GM12878 (cell line): Measurements from ENCODE around the gene SRMS. TPM values are rescaled to one million over a fixed set of nuclear protein-coding genes. Genes with fewer than 3 reads are reported as not detected.

Source experiments
- ATAC-seq: fragments of 200-7000 bp; cut with Tn5 transposase; 3 replicates; pipeline ENCODE4 v1.9.1; 2020; ENCODE audit warnings: mild to moderate bottlenecking, moderate library complexity
- BruUV-seq: library from RNA; stranded (reverse); fragments of 400-500 nt; replicated peaks from 2 replicates; lab custom pipeline; 2021; lab: Mats Ljungman, UMichigan
- CTCF ChIA-PET: fragments of 300-600 bp; sonication (Branson Sonifier 250); formaldehyde crosslinking; extraction: SDS; loops from one replicate; lab custom pipeline; 2021; ENCODE audit warnings: inconsistent platforms; lab: Yijun Ruan, JAX
- POLR2A ChIA-PET: fragments of 350-600 bp; formaldehyde crosslinking; extraction: SDS; loops from one replicate; lab custom pipeline; 2021; ENCODE audit warnings: inconsistent platforms; lab: Charles Lee
- RAD21 ChIA-PET: fragments of 300-600 bp; sonication (Branson Sonifier 250); formaldehyde crosslinking; loops from one replicate; lab custom pipeline; 2023; ENCODE audit warnings: antibody characterized with exemption; ENCODE audit not compliant: unreplicated experiment; lab: Charles Lee
- SMC1A ChIA-PET: fragments of 300-600 bp; sonication (Branson Sonifier 250); formaldehyde crosslinking; loops from one replicate; lab custom pipeline; 2023; ENCODE audit not compliant: unreplicated experiment, uncharacterized antibody; lab: Charles Lee
- DNase-seq: peaks from one replicate; pipeline ENCODE4 v3.0.0-alpha.2; 2011; ENCODE audit warnings: low read depth, low spot score
- FAIRE-seq: peaks from 3 replicates; lab custom pipeline; 2011; peaks lifted over from hg19 to GRCh38; lab: Jason Lieb, UNC
- H2AFZ ChIP-seq: 2 replicates; pipeline ENCODE4 v1.6.0; 2011; ENCODE audit warnings: low read depth, low read length, control low read depth; ENCODE audit not compliant: control insufficient read depth
- H3K27ac ChIP-seq: 2 replicates; pipeline ENCODE4 v1.5.1; 2011; ENCODE audit warnings: control low read depth; ENCODE audit not compliant: control insufficient read depth, insufficient read depth
- H3K27me3 ChIP-seq, 2 experiments: replicated peaks in 1 of 2; 2 replicates each; pipeline versions ENCODE4 v1.6.0 to v1.6.1; 2011; ENCODE audit warnings: low read length in 1 of 2; ENCODE audit not compliant: control insufficient read depth in 2 of 2, insufficient read depth in 2 of 2
- H3K36me3 ChIP-seq, 2 experiments: 2 replicates each; pipeline ENCODE4 v1.5.1; 2011; ENCODE audit warnings: low read length in 1 of 2; ENCODE audit not compliant: control insufficient read depth in 2 of 2, insufficient read depth in 2 of 2
- H3K4me1 ChIP-seq: 2 replicates; pipeline ENCODE4 v1.6.1; 2011; ENCODE audit warnings: mild to moderate bottlenecking, low read length, moderate library complexity, mixed read lengths; ENCODE audit not compliant: control insufficient read depth, insufficient read depth
- H3K4me2 ChIP-seq: 2 replicates; pipeline ENCODE4 v1.6.0; 2011; ENCODE audit warnings: control low read depth; ENCODE audit not compliant: control insufficient read depth, insufficient read depth
- H3K4me3 ChIP-seq: fragments of 200-600 bp; sonication (generic); 2 replicates; pipeline ENCODE4 v1.5.1; 2016
- H3K79me2 ChIP-seq: 2 replicates; pipeline ENCODE4 v1.6.0; 2011; ENCODE audit warnings: low read length; ENCODE audit not compliant: control insufficient read depth, insufficient read depth
- H3K9ac ChIP-seq: 2 replicates; pipeline ENCODE4 v1.8.0; 2011; ENCODE audit warnings: low read length, control low read depth, mixed read lengths; ENCODE audit not compliant: control insufficient read depth, insufficient read depth
- H3K9me3 ChIP-seq: replicated peaks from 3 replicates; pipeline ENCODE4 v1.5.1; 2011; ENCODE audit warnings: mild to moderate bottlenecking, low read length; ENCODE audit not compliant: control insufficient read depth, insufficient read depth
- H4K20me1 ChIP-seq: 2 replicates; pipeline ENCODE4 v1.6.0; 2011; ENCODE audit not compliant: control insufficient read depth, insufficient read depth
- CREM ChIP-seq: IDR thresholded peaks from 2 replicates; pipeline ENCODE4 v1.6.1; 2014; ENCODE audit warnings: antibody characterized with exemption, low read depth
- CUX1 ChIP-seq: IDR thresholded peaks from 2 replicates; pipeline ENCODE4 v1.6.1; 2012; ENCODE audit warnings: improper control_type of control experiment, low read depth, low read length; ENCODE audit not compliant: insufficient replicate concordance
- ESRRA ChIP-seq: IDR thresholded peaks from 2 replicates; pipeline ENCODE4 v1.6.1; 2012; ENCODE audit warnings: mild to moderate bottlenecking, low read length, improper control_type of control experiment
- GATAD2B ChIP-seq: fragments of 450-650 bp; conservative IDR thresholded peaks from 2 replicates; pipeline ENCODE4 v1.6.1; 2017; ENCODE audit warnings: low read depth, mild to moderate bottlenecking, moderate library complexity
- PAX8 ChIP-seq: fragments of 450-650 bp; IDR thresholded peaks from 2 replicates; pipeline ENCODE4 v1.6.1; 2017; ENCODE audit warnings: mild to moderate bottlenecking, moderate library complexity
- TAF1 ChIP-seq: IDR thresholded peaks from 2 replicates; pipeline ENCODE4 v1.6.1; 2011; ENCODE audit warnings: mild to moderate bottlenecking, low read depth, low read length, borderline replicate concordance
- ZBED1 ChIP-seq: IDR thresholded peaks from 2 replicates; pipeline ENCODE4 v1.6.1; 2016; ENCODE audit warnings: borderline replicate concordance
- ZNF217 ChIP-seq: fragments of 450-650 bp; IDR thresholded peaks from 2 replicates; pipeline ENCODE4 v1.6.1; 2017; ENCODE audit warnings: antibody characterized with exemption, mild to moderate bottlenecking
- ZNF274 ChIP-seq: IDR thresholded peaks from one replicate; pipeline ENCODE4 v1.8.0; 2011; ENCODE audit not compliant: insufficient read length, insufficient read depth
- ZZZ3 ChIP-seq: IDR thresholded peaks from 2 replicates; pipeline ENCODE4 v1.6.1; 2011; ENCODE audit warnings: low read depth; ENCODE audit not compliant: control insufficient read depth, insufficient read length
- WGBS: methylation state at CpG from one replicate; pipeline ENCODE4 v1.1.6; 2016; ENCODE audit warnings: low lambda C conversion rate; ENCODE audit not compliant: insufficient replicate concordance, insufficient coverage; ENCODE audit errors: missing lambda C conversion rate; 5-methylcytosine and 5-hydroxymethylcytosine counted together
- in situ Hi-C: fragments of 300-500 bp; cut with MboI; formaldehyde crosslinking; loops from 9 replicates; pipeline ENCODE4 v1.14.3; 2018; ENCODE audit warnings: mixed read lengths
- intact Hi-C: fragments of 100-400 bp; cut with micrococcal nuclease; formaldehyde crosslinking; loops from one replicate; pipeline ENCODE4 v1.14.2; 2022; ENCODE audit not compliant: unreplicated experiment
- polyA plus RNA-seq, 11 experiments: library from polyadenylated mRNA; depleted of rRNA in 4 of 11; unstranded in 6 of 11; stranded (reverse) in 5 of 11; fragments of >200 nt; fragmentation: Nextera tagmentation in 4 of 11; fragmentation: Illumina TruSeq in 1 of 11; extraction: Ambion mirVana in 4 of 11; extraction: Trizol in 1 of 11; gene quantifications; 1 replicate in 1 of 11; 2 replicates in 10 of 11; pipeline versions ENCODE4 v1.2.1 to v1.2.3, GENCODE V29; 2011 to 2016; ENCODE audit warnings: inconsistent platforms in 2 of 11, missing spikeins in 2 of 11, low read depth in 1 of 11
- total RNA-seq, 4 experiments: library from RNA; depleted of rRNA in 3 of 4; stranded (reverse); fragments of >200 nt in 3 of 4; fragmentation: Illumina TruSeq in 1 of 4; extraction: Trizol in 1 of 4; gene quantifications; 2 replicates each; pipeline versions ENCODE4 v1.2.1 to v1.2.3, GENCODE V29; 2013 to 2021
- TF ChIP-seq, protein P1 (sequence below): fragments of 450-650 bp; IDR thresholded peaks from 2 replicates; pipeline ENCODE4 v1.6.1; 2017; ENCODE audit warnings: mild to moderate bottlenecking, low read depth, inconsistent platforms; ENCODE audit not compliant: poor library complexity, severe bottlenecking
- TF ChIP-seq, protein P2 (sequence below): fragments of 450-650 bp; IDR thresholded peaks from 2 replicates; pipeline ENCODE4 v1.6.1; 2018; ENCODE audit warnings: borderline replicate concordance, mild to moderate bottlenecking; ENCODE audit not compliant: partially characterized antibody

SRMS gene
- total and polyA plus RNA-seq, 10 of the 15 experiments (the other 5 are each of a cell fraction or from before 2014, with no cell fraction given), result not detected

GRCh38 chr20:63572071-63572787 lies 24.7 kb upstream of the SRMS start:
- Histone ChIP-seq H3K9ac (no peak overlapping the region), H3K27ac (no peak overlapping the region), H3K4me2 (no peak overlapping the region), H3K27me3 (no peaks in the 10 kb centered on the region), H3K4me3 (no peak overlapping the region), H3K79me2 (peaks cover 3% of the 10 kb centered on the region; the same call in 1 of the 2 replicates), H3K4me1 (peaks cover 30% of the 10 kb centered on the region), H2AFZ (no peak overlapping the region), H3K9me3 (no peaks in the 10 kb centered on the region; the same call in 2 of the 3 replicates), H4K20me1 (no peaks in the 10 kb centered on the region), H3K36me3 (no peaks in the 10 kb centered on the region)
- RAD21 ChIA-PET, result no interaction called here
- DNase-seq (no peak), FAIRE-seq (no peak), ATAC-seq (no peak)
- TSS peak; percentile 46 for BruUV-seq
- POLR2A ChIA-PET, result interaction anchor here (2.2 kb wide), 1 partner anchor 70 kb away, joined by 9 read pairs; no protein-coding TSS in a partner anchor
- SMC1A ChIA-PET, result no interaction called here
- no peak for TF ChIP-seq CUX1
- no peak for TF ChIP-seq ZNF217
- TF ChIP-seq, protein P1, sequence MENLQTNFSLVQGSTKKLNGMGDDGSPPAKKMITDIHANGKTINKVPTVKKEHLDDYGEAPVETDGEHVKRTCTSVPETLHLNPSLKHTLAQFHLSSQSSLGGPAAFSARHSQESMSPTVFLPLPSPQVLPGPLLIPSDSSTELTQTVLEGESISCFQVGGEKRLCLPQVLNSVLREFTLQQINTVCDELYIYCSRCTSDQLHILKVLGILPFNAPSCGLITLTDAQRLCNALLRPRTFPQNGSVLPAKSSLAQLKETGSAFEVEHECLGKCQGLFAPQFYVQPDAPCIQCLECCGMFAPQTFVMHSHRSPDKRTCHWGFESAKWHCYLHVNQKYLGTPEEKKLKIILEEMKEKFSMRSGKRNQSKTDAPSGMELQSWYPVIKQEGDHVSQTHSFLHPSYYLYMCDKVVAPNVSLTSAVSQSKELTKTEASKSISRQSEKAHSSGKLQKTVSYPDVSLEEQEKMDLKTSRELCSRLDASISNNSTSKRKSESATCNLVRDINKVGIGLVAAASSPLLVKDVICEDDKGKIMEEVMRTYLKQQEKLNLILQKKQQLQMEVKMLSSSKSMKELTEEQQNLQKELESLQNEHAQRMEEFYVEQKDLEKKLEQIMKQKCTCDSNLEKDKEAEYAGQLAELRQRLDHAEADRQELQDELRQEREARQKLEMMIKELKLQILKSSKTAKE, result no peak
- no peak for TF ChIP-seq TAF1
- TF ChIP-seq PAX8, result no peak
- no peak for TF ChIP-seq ZNF274
- no peak for TF ChIP-seq GATAD2B
- TF ChIP-seq ZZZ3, result no peak
- TF ChIP-seq ZBED1, result no peak
- TF ChIP-seq ESRRA, result no peak
- no peak for TF ChIP-seq CREM
- TF ChIP-seq, protein P2, sequence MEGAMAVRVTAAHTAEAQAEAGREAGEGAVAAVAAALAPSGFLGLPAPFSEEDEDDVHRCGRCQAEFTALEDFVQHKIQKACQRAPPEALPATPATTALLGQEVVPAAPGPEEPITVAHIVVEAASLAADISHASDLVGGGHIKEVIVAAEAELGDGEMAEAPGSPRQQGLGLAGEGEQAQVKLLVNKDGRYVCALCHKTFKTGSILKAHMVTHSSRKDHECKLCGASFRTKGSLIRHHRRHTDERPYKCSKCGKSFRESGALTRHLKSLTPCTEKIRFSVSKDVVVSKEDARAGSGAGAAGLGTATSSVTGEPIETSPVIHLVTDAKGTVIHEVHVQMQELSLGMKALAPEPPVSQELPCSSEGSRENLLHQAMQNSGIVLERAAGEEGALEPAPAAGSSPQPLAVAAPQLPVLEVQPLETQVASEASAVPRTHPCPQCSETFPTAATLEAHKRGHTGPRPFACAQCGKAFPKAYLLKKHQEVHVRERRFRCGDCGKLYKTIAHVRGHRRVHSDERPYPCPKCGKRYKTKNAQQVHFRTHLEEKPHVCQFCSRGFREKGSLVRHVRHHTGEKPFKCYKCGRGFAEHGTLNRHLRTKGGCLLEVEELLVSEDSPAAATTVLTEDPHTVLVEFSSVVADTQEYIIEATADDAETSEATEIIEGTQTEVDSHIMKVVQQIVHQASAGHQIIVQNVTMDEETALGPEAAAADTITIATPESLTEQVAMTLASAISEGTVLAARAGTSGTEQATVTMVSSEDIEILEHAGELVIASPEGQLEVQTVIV, result no peak
- WGBS, result 88% methylated on average over 48 of the region's 48 CpGs
- in situ Hi-C loops (no loop called here), intact Hi-C loops (no loop called here)
- CTCF ChIA-PET, result interaction anchor here (1.5 to 3.0 kb wide), 4 partner anchors 18 to 408 kb away, joined by 3 to 25 read pairs (median 4); partner anchors contain the start of genes PRPF6 and PTK6
